ENCODE measurements around the gene TSPAN2.

Gene TSPAN2

DNA sequence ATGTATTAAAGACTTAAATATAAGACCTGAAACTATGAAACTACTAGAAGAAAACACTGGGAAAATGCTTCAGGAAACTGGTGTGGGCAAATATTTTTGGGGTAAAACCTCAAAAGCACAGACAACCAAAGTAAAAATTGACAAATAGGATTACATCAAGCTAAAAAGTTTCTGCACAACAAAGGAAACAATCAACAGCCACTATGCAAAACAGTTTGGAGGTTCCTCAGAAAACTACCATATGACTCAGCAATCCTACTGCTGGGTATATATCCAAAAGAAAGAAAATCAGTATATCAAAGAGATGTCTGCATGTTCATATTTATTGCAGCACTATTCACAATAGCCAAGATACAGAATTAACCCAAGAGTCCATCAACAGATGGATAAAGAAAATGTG lies 42.6 kb downstream of the TSPAN2 start:
- TF ChIP-seq, protein P1, sequence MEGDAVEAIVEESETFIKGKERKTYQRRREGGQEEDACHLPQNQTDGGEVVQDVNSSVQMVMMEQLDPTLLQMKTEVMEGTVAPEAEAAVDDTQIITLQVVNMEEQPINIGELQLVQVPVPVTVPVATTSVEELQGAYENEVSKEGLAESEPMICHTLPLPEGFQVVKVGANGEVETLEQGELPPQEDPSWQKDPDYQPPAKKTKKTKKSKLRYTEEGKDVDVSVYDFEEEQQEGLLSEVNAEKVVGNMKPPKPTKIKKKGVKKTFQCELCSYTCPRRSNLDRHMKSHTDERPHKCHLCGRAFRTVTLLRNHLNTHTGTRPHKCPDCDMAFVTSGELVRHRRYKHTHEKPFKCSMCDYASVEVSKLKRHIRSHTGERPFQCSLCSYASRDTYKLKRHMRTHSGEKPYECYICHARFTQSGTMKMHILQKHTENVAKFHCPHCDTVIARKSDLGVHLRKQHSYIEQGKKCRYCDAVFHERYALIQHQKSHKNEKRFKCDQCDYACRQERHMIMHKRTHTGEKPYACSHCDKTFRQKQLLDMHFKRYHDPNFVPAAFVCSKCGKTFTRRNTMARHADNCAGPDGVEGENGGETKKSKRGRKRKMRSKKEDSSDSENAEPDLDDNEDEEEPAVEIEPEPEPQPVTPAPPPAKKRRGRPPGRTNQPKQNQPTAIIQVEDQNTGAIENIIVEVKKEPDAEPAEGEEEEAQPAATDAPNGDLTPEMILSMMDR (IDR thresholded peaks at IDR 0.05; ENCODE audit: insufficient read depth, low read depth, low read length, missing control alignments), result no peak
- DNase-seq (ENCODE audit: low read depth), result no peak
- H3K4me3 ChIP-seq (ENCODE audit: low read length), result no peak overlapping the region

DNA sequence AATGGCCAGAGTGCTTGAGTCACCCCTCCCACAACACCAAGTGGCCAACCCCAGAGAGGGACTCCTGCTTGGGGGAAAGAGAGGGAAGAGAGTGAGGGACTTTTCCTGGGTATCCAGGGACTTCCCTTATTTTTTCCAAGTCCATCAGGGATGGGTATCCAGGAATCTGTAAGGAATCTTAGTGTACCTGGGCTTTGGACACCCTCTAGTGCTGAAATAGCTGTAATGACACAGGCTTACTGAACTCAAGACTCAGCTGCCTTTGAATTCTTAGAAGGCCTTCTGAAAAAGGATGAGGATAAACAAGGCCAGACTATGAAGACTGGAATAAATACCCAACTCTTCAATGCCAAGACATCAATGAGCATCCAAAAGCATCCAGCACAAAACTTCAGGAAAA lies 47.6 kb downstream of the TSPAN2 start:
- H3K4me3 ChIP-seq (ENCODE audit: low read length), result no peak overlapping the region
- TF ChIP-seq, protein P1 (IDR thresholded peaks at IDR 0.05; ENCODE audit: insufficient read depth, low read depth, low read length, missing control alignments), result peak; percentile 86
- DNase-seq (ENCODE audit: low read depth), result peak; percentile 70

DNA sequence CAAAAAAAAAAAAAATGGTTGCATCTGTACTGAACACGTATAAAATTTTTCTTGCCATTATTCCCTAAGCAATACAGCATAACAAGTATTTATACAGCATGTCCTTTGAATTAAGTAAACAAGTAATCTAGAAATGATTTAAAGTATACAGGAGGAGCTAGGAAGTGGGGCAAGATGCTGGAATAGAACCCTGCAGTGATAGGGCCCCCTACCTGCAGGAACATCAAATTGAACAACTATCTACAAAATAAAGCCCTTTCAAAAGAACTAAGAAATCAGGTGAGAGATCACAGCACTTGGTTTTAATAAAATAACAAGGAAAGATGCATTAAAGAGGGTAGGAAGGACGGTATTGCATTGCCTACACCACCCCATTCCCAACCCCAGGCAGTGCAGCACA lies 48.8 kb downstream of the TSPAN2 start:
- TF ChIP-seq, protein P1 (IDR thresholded peaks at IDR 0.05; ENCODE audit: insufficient read depth, low read depth, low read length, missing control alignments), result peak; percentile 17
- DNase-seq (ENCODE audit: low read depth), result peak; percentile 24

DNA sequence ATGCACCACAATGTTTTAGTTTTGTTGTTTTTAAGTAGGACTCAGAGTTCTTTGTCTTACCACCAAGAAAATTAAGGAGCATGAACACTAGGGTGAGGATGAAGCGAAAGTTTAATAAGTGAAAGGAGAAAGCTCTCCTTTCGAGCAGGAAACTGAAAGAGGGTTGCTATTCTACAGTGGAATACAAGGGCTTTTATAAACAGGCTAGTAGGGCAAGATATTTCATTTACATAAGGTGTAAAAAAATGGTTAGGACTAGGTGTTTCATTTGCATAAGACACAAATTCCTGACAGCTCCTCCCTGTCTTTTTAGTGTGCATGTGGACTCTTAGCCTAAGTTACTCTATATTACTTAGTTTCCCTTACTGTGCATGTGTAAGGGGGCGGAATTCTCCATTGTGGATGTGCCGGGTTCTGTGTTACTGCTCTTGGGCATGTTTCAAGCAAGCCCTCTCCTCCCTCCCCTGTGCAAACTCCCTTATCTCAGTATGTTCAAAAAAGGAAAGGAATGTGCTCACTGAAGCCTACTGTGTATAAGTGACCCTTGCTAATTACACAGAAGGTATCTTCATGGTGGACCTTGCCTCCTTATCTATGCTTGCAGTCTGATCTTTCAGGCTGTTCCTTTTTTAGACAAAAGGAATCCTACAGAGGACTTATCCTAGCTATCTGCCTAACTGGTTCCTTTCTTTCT lies 52.3 kb downstream of the TSPAN2 start:
- TF ChIP-seq, protein P1 (IDR thresholded peaks at IDR 0.05; ENCODE audit: insufficient read depth, low read depth, low read length, missing control alignments), result no peak
- no peak overlapping the region for H3K4me3 ChIP-seq (ENCODE audit: low read length)
- no peak for DNase-seq (ENCODE audit: low read depth)

More for the DNA sequence above, 48.8 kb downstream of the TSPAN2 start:
- H3K4me3 ChIP-seq (ENCODE audit: low read length), result no peak overlapping the region

DNA sequence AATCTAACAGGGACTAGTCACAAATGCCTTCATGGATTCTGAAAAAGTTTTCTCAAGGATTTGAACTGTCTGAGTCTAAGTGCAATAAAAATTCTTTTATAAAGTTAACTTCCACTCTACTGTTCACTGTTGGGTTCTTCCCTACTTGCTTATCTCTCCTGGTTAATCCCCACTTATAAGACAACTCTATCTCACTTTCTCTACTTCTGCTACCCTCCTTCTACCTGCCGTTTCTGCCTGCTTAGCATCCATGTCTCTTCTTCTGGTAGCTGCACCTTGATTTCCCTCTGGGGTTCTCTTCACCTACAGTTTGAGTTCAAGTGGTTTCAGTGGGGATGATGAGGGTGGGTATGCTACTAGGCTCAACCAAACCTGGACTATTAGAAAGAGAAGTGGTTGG lies 53.7 kb downstream of the TSPAN2 start:
- H3K4me3 ChIP-seq (ENCODE audit: low read length), result no peak overlapping the region
- TF ChIP-seq, protein P1 (IDR thresholded peaks at IDR 0.05; ENCODE audit: insufficient read depth, low read depth, low read length, missing control alignments), result no peak
- DNase-seq (ENCODE audit: low read depth), result no peak

DNA sequence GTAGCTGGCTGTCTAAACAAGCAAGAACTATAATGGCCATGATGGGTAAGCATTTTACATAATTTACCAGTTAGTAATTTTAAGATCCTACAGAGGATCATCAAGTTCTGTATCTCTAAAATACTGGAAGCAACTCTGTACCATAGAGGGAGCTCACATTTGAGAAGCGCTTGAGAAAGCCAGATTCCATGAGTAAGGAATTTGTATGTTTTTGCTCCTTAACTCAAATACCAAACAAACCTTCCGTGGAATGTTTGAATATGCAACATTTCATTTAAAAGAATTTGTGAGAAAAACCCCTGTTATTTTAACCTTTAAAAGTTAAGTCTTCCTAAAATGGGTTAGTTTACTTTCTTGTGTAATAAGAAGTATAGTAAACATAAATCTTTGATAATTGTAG lies 57.7 kb downstream of the TSPAN2 start:
- H3K4me3 ChIP-seq (ENCODE audit: low read length), result no peak overlapping the region
- DNase-seq (ENCODE audit: low read depth), result no peak
- TF ChIP-seq, protein P1 (IDR thresholded peaks at IDR 0.05; ENCODE audit: insufficient read depth, low read depth, low read length, missing control alignments), result no peak

DNA sequence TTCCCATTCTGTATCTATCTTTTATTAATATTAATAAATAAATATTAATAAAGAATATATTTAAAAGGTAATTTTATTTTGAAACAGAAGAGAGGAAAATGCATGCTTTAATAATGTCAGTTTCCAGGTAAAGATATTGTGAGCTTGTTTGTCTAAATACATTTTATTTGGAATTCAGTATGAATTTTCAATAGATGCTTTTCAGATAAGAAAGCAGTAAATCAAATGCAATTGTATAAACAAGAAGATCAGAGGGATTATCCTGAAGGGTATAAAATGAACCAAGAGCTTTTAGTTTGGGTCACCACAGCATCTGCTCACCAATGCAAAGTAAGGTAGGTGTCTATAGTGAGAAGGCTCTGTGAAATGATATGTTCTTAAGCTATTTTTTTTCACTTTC lies 59.8 kb downstream of the TSPAN2 start, which contains the start of gene TSHB:
TSHB (plus strand) TSS at position 301 of the 400 bp plus-strand sequence. CDS start 3,537 bp downstream, outside the sequence.
- TF ChIP-seq, protein P1 (IDR thresholded peaks at IDR 0.05; ENCODE audit: insufficient read depth, low read depth, low read length, missing control alignments), result no peak
- H3K4me3 ChIP-seq (ENCODE audit: low read length), result no peak within 1 kb of the TSS
- no peak for DNase-seq (ENCODE audit: low read depth)
